Thyroid gland (tissue), 4 donors: Measurements from ENCODE around the gene GLS2. TPM values are rescaled to one million over a fixed set of nuclear protein-coding genes. Genes with fewer than 3 reads are reported as not detected.

Source experiments
- DNase-seq, 2 donors: peaks; one replicate each; pipeline ENCODE4 v3.0.0-alpha.2; 2019
- H3K27ac ChIP-seq, 3 donors: fragments of 200-600 bp; sonication (generic); 1 replicate in 2 of 3; 2 replicates in 1 of 3; pipeline ENCODE4 v1.5.1; 2016 to 2019; ENCODE audit warnings: mild to moderate bottlenecking in 1 of 3, moderate library complexity in 1 of 3
- H3K27me3 ChIP-seq: fragments of 200-600 bp; sonication (generic); one replicate; pipeline ENCODE4 v1.5.1; 2019
- H3K36me3 ChIP-seq, 2 donors: fragments of 200-600 bp; sonication (generic); one replicate each; pipeline ENCODE4 v1.5.1; 2016 to 2019
- H3K4me1 ChIP-seq, 2 donors: fragments of 200-600 bp; sonication (generic); one replicate each; pipeline ENCODE4 v1.5.1; 2017 to 2019
- H3K4me3 ChIP-seq, 3 donors: fragments of 200-600 bp; sonication (generic); replicated peaks in 1 of 3; 1 replicate in 2 of 3; 2 replicates in 1 of 3; pipeline ENCODE4 v1.5.1; 2016; ENCODE audit warnings: mild to moderate bottlenecking in 1 of 3
- H3K9me3 ChIP-seq: fragments of 200-600 bp; sonication (generic); one replicate; pipeline ENCODE4 v1.5.1; 2017
- POLR2A ChIP-seq, 2 donors: fragments of 450-650 bp; IDR thresholded peaks; one replicate each; pipeline ENCODE4 v1.6.1; 2017; ENCODE audit warnings: antibody characterized with exemption in 2 of 2, mild to moderate bottlenecking in 2 of 2, moderate library complexity in 1 of 2
- WGBS, 2 donors: methylation state at CpG; one replicate each; pipeline ENCODE4 v1.1.5; 2017; 5-methylcytosine and 5-hydroxymethylcytosine counted together
- intact Hi-C: fragments of 100-400 bp; cut with DNase I; formaldehyde crosslinking; loops from one replicate; pipeline ENCODE4 v1.15.1; 2023
- total RNA-seq, 4 donors: library from RNA; depleted of rRNA; stranded (reverse); fragments of >200 nt; gene quantifications; one replicate each; pipeline ENCODE4 v1.2.3, GENCODE V29; 2016
- TF ChIP-seq, protein P1 (sequence below), 6 experiments: fragments of 200-600 bp in 3 of 6; fragments of 450-650 bp in 3 of 6; sonication (generic) in 3 of 6; IDR thresholded peaks; one replicate each; pipeline ENCODE4 v1.5.1; 2016 to 2019; ENCODE audit warnings: antibody characterized with exemption in 6 of 6, mild to moderate bottlenecking in 2 of 6, inconsistent platforms in 1 of 6, moderate library complexity in 1 of 6

GLS2 gene
- total RNA-seq, 4 donors from 2014 or later: 1.8 to 4.2 (median 2.7) TPM

DNA sequence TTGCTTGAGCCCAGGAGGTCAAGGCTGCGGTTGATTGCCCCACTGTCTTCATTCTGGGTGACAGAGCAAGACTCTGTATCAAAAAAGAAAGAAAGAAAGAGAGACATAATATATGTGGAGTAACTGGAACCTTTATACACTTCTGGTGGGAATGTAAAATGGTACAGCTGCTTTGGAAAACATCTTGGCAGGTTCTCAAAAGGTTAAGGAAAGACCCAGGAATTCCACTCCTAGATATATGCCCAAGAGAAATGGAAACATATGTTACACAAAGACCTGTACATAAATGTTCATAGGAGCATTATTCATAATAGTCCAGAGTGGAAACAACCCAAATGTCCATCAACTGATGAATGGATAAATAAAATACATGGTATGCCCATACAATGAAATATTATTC is 40.9 kb upstream of the GLS2 start:
- peaks cover 45 to 55% of the 10 kb centered on the region in 2 donors for H3K4me1 ChIP-seq
- H3K9me3 ChIP-seq: no peaks in the 10 kb centered on the region
- no peaks in the 10 kb centered on the region for H3K27me3 ChIP-seq
- TF ChIP-seq, protein P1, sequence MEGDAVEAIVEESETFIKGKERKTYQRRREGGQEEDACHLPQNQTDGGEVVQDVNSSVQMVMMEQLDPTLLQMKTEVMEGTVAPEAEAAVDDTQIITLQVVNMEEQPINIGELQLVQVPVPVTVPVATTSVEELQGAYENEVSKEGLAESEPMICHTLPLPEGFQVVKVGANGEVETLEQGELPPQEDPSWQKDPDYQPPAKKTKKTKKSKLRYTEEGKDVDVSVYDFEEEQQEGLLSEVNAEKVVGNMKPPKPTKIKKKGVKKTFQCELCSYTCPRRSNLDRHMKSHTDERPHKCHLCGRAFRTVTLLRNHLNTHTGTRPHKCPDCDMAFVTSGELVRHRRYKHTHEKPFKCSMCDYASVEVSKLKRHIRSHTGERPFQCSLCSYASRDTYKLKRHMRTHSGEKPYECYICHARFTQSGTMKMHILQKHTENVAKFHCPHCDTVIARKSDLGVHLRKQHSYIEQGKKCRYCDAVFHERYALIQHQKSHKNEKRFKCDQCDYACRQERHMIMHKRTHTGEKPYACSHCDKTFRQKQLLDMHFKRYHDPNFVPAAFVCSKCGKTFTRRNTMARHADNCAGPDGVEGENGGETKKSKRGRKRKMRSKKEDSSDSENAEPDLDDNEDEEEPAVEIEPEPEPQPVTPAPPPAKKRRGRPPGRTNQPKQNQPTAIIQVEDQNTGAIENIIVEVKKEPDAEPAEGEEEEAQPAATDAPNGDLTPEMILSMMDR (IDR thresholded peaks at IDR 0.05): no peak
- no peak for TF ChIP-seq POLR2A (IDR thresholded peaks at IDR 0.05)
- H3K4me3 ChIP-seq: no peak overlapping the region
- intact Hi-C loops: no loop called here
- WGBS, 2 donors: 95 to 97% methylated on average over 1 of the region's 1 CpG
- H3K36me3 ChIP-seq: no peaks in the 10 kb centered on the region
- DNase-seq: no peak
- peak overlapping the region in 2 of 3 donors; percentile 31 to 42 for H3K27ac ChIP-seq

DNA sequence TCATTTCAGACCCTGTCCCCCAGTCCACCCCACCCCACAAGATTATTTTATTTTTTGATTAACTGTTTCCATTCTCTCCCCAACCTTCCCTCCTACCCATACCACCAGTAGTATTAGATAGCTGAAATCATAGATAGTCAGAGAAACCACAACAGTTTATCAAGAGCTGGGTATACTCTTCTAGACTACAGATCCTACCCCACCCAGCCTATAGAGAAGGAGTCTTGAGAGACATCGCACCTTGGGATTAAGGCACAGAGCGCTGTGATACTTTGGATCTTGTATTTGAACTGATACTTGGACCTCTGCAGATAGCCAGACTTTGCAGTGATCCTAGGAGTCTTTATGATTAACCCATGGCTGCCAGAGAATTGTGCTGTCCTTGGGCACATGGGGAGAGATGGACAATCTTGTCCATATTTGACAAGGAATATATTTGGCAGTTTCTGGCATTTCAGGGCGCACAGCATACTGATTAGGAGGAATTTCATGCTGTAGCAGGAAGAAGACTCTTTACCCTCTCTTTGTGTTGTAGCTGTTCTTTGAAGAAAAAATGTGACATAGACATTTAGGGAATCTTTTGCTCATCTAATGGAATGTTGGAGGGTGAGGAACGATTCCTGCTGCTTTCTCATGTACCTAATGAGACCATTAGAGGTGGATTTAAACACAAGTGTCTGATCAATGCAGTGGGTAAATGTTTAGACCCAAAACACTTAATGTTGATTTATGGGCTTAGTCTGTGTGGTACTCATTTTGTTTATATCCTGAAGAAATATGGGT is 34.6 kb upstream of the GLS2 start:
- no peaks in the 10 kb centered on the region for H3K27me3 ChIP-seq
- intact Hi-C loops: no loop called here
- peaks cover 57 to 71% of the 10 kb centered on the region in 2 donors for H3K4me1 ChIP-seq
- no peak for DNase-seq
- 17 to 23% methylated on average over 4 of the region's 4 CpGs for WGBS, 2 donors
- H3K27ac ChIP-seq: peak overlapping the region; percentile 84 to 96 (median 93)
- H3K9me3 ChIP-seq: no peaks in the 10 kb centered on the region
- H3K4me3 ChIP-seq: peak overlapping the region; percentile 13 to 61 (median 48)
- TF ChIP-seq, protein P1 (IDR thresholded peaks at IDR 0.05): no peak
- no peak for TF ChIP-seq POLR2A (IDR thresholded peaks at IDR 0.05)
- no peaks in the 10 kb centered on the region for H3K36me3 ChIP-seq

DNA sequence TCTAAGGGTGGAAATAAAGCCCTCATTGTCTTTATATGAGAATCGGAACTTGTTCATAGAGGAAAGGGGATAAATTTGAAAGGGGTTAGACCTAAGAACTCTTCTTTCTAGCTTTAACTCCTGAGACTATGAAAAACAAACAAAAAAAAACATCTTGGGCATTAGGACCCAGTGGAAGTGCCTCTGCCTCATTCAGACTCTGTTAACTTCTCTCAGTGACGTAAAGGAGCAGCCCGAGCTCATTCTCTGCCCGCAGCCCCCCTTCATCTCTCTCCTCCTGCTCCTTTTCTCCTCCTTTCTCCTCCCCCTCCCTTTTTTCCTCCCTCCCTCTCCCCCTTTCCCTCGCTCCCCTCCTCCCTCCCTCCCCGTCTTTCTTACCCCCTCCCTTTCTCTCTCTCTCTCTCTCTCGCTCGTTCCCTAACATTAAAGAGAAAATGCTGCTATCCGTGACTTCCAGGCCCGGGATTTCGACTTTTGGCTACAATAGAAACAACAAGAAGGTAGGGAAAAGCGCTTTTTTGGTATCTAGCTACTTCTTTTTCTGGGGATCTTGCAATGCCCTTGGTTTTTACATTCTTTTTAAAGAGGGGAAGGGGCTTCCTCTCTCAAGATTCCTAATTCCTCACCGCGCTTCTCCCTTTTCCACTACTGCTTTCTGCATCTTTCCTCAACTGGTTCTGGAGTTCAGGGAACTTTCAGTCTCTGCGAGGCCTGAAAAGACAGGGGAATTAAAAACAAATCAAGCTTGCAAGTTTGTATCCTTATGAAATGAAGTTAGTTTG is 33.8 kb upstream of the GLS2 start, which contains the start of gene RBMS2:
Gene RBMS2 (plus strand): TSS at position 231 of the 782 bp plus-strand sequence. CDS start 204 bp downstream, at position 435.
- Histone ChIP-seq H3K4me3 (peak within 1 kb of the TSS; percentile 13 to 61 (median 48)), H3K9me3 (no peaks in the 10 kb centered on the region), H3K27me3 (no peaks in the 10 kb centered on the region), H3K4me1 (peaks cover 50 to 66% of the 10 kb centered on the region in 2 donors), H3K27ac (peak within 1 kb of the TSS; percentile 86 to 96 (median 93)), H3K36me3 (no peaks in the 10 kb centered on the region)
- TF ChIP-seq, protein P1 (IDR thresholded peaks at IDR 0.05): no peak
- TF ChIP-seq POLR2A (IDR thresholded peaks at IDR 0.05): peak in 1 of 2 donors; percentile 46
- intact Hi-C loops: no loop called here
- WGBS, 2 donors: 1 to 3% methylated on average over 15 of the region's 15 CpGs
- peak; percentile 89 to 92 for DNase-seq

DNA sequence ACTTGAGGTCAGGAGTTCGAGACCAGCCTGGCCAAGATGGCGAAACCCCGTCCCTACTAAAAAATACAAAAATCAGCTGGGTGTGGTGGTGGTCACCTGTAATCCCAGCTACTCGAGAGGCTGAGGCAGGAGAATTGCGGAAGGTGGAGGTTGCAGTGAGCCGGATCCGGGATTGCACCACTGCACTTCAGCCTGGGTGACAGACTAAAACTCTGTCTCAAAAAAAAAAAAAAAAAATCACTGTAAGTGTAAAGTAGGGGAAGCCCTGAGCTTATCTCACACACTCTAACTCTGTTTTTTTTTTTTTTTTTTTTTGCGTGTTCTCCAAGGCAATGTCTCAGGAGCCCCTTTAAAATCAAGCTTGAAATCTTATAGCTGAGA is 33.2 kb upstream of the GLS2 start:
- peaks cover 44 to 70% of the 10 kb centered on the region in 2 donors for H3K4me1 ChIP-seq
- intact Hi-C loops: no loop called here
- DNase-seq: peak; percentile 40 to 50
- TF ChIP-seq, protein P1 (IDR thresholded peaks at IDR 0.05): no peak
- TF ChIP-seq POLR2A (IDR thresholded peaks at IDR 0.05): no peak
- H3K36me3 ChIP-seq: no peaks in the 10 kb centered on the region
- WGBS, 2 donors: 55 to 64% methylated on average over 8 of the region's 8 CpGs
- no peaks in the 10 kb centered on the region for H3K27me3 ChIP-seq
- peak overlapping the region; percentile 86 to 96 (median 93) for H3K27ac ChIP-seq
- peak overlapping the region in 2 of 3 donors; percentile 2 to 48 for H3K4me3 ChIP-seq
- H3K9me3 ChIP-seq: no peaks in the 10 kb centered on the region
